ENCODE data around the gene SNX15.
A peak's percentile ranks its signal among the peaks of the same experiment; 100 is the strongest.

Gene SNX15

GRCh38 chr11:65058419-65059054 is 31.3 kb downstream of the SNX15 start, which contains the start of gene NAALADL1:
NAALADL1 (minus strand) TSS chr11:65058553; CDS start chr11:65058521, 32 bp downstream.
- no peak for DNase-seq

- DNase-seq, result no peak
Observed at GRCh38 chr11:65059523-65059922, 32.3 kb downstream of the SNX15 start.

GRCh38 chr11:65059959-65060824 is 33.0 kb downstream of the SNX15 start:
- DNase-seq, result no peak

- DNase-seq, result no peak
Observed at GRCh38 chr11:65060913-65061408, 33.7 kb downstream of the SNX15 start.

GRCh38 chr11:65063532-65063931 is 36.3 kb downstream of the SNX15 start:
- DNase-seq, result no peak

GRCh38 chr11:65064847-65065240 is 37.6 kb downstream of the SNX15 start:
- DNase-seq, result no peak

- DNase-seq, result no peak
Observed at GRCh38 chr11:65065851-65066250, 38.6 kb downstream of the SNX15 start.

GRCh38 chr11:65066315-65066714 is 39.1 kb downstream of the SNX15 start:
- DNase-seq, result no peak

- DNase-seq, result no peak
Observed at GRCh38 chr11:65066805-65067291, 39.6 kb downstream of the SNX15 start.

GRCh38 chr11:65067446-65067845 is 40.2 kb downstream of the SNX15 start:
- no peak for DNase-seq

GRCh38 chr11:65069217-65069616 is 42.0 kb downstream of the SNX15 start:
- DNase-seq, result no peak

GRCh38 chr11:65071907-65072630 is 44.8 kb downstream of the SNX15 start:
- no peak for DNase-seq

- no peak for DNase-seq
Observed at GRCh38 chr11:65072631-65072966, 45.4 kb downstream of the SNX15 start.

- no peak for DNase-seq
Observed at GRCh38 chr11:65077451-65077850, 50.2 kb downstream of the SNX15 start.

- peak; percentile 5 to 18 for DNase-seq
Observed at GRCh38 chr11:65078151-65078550, 50.9 kb downstream of the SNX15 start.

- no peak for DNase-seq
Observed at GRCh38 chr11:65078786-65079342, 51.6 kb downstream of the SNX15 start.

- DNase-seq, result no peak
Observed at GRCh38 chr11:65083134-65083833, 56.0 kb downstream of the SNX15 start.

- peak; percentile 88 to 91 for DNase-seq
Observed at GRCh38 chr11:65083834-65084597, 56.8 kb downstream of the SNX15 start, which contains the start of the genes CDCA5 and ZFPL1. CDCA5 (minus strand) TSS chr11:65084040; CDS start chr11:65083978, 62 bp downstream. ZFPL1 (plus strand) TSS chr11:65084222; CDS start chr11:65084699, 477 bp downstream.

- DNase-seq, result no peak
Observed at GRCh38 chr11:65084598-65085375, 57.5 kb downstream of the SNX15 start.

GRCh38 chr11:65085446-65085845 is 58.2 kb downstream of the SNX15 start:
- DNase-seq, result no peak

Measured in SHP77 (cell line).